Measurements from ENCODE around the gene BICD2. TPM values are rescaled to one million over a fixed set of nuclear protein-coding genes. Genes with fewer than 3 reads are reported as not detected.

The BICD2 gene
- total and polyA plus RNA-seq, 2 of the 13 experiments (the other 11 are each of a cell fraction or from before 2014, with no cell fraction given) = 5.1 to 17.4 TPM

DNA sequence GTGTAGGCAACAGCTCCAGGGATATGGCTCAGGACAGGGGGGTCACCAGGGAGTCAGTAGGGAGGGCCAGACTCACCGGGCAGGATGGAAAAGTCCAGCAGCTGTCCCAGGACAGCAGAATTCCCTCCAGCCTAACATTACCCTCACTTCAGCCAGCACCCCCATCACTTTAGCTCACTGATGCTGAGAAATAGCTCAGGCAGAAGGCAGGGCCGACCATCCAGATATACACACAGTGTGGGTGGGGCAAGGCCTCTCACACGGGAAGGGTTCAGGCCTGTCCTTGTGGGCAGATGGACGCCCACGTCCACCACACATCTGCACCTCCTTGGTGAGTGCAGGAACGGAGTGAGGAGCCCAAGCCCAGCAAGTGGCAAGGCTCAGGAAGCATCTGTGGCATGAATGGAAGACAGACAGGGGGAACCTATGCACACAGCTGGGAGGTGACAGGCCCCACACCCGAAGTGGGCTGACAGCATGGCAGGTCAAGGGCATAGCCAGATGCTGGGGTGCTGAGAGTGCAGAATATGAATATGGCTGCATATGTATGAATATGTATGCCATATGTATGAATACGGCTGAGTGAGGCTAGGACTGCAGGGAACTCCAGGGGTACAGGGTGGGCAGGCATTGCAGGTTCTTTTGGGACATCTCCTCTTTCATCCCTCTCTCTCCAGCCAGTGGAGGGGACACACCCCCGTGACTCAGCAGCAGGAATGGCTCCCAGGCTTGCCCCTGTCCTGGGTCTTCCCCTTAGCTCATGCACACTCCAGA, 17.0 kb downstream of the BICD2 start:
- Histone ChIP-seq H4K20me1 (ENCODE audit: insufficient read depth, low read length) (no peaks in the 10 kb centered on the region; the same call in 1 of the 2 replicates), H3K4me2 (ENCODE audit: low read depth, low read length) (peak overlapping the region; percentile 63), H3K36me3 (replicated peaks in 1 of 2; ENCODE audit: control insufficient read depth in 1 of 2, insufficient read depth in 2 of 2, low read length in 2 of 2) (no peaks in the 10 kb centered on the region), H3K27me3 (ENCODE audit: control insufficient read depth in 1 of 2, insufficient read depth in 2 of 2, low read length in 2 of 2) (no peaks in the 10 kb centered on the region), H3K79me2 (ENCODE audit: insufficient read depth, low read length) (peaks cover 74% of the 10 kb centered on the region), H3K9me3 (ENCODE audit: low read length) (no peaks in the 10 kb centered on the region), H3K9ac (ENCODE audit: insufficient read depth, low read depth, low read length) (no peak overlapping the region), H3K27ac (ENCODE audit: extremely low read length, insufficient read depth, low read length) (peak overlapping the region; percentile 53), H2AFZ (ENCODE audit: low read length) (no peak overlapping the region), H3K4me3 (replicated peaks in 1 of 3; ENCODE audit: insufficient read depth in 1 of 3, low read depth in 2 of 3, low read length in 3 of 3) (peak overlapping the region in 1 of 3 experiments; percentile 51; a peak in 1 of 6 replicates), H3K4me1 (ENCODE audit: insufficient read depth, low read length) (peaks cover 53% of the 10 kb centered on the region)
- intact Hi-C loops (cut with micrococcal nuclease; ENCODE audit: unreplicated experiment) (no loop called here), in situ Hi-C loops (cut with HindIII; ENCODE audit: extremely low pct_ligation_motif_present, low pct_unique_long_range_greater_than_20kb) (no loop called here)
- WGBS (ENCODE audit: low lambda C conversion rate) = 62% methylated on average over 5 of the region's 9 CpGs
- POLR2A ChIA-PET = no interaction called here
- DNase-seq (ENCODE audit: low spot score) = no peak
- peak; percentile 61 for ATAC-seq
- CTCF ChIA-PET (ENCODE audit: low intra/inter-chr PET ratio, low total read pairs) = no interaction called here
- FAIRE-seq = no peak
- BruUV-seq (replicated peaks) = no TSS peak
- no peak for TF ChIP-seq ZNF570 (CRISPR knock-in tag; IDR thresholded peaks at IDR 0.05; ENCODE audit: borderline replicate concordance)
- 0 out of 2 replicates have a peak, but pooled peaks have one; percentile 48 for TF ChIP-seq ZNF891 (CRISPR knock-in tag; IDR thresholded peaks at IDR 0.05)
- TF ChIP-seq GFI1 (CRISPR knock-in tag; IDR thresholded peaks at IDR 0.05; ENCODE audit: borderline replicate concordance) = no peak
- peak; percentile 54; the same call in 1 of the 2 replicates for TF ChIP-seq PATZ1 (CRISPR knock-in tag; IDR thresholded peaks at IDR 0.05)
- TF ChIP-seq ZNF678 (CRISPR knock-in tag; IDR thresholded peaks at IDR 0.05) = no peak
- TF ChIP-seq, protein P1, sequence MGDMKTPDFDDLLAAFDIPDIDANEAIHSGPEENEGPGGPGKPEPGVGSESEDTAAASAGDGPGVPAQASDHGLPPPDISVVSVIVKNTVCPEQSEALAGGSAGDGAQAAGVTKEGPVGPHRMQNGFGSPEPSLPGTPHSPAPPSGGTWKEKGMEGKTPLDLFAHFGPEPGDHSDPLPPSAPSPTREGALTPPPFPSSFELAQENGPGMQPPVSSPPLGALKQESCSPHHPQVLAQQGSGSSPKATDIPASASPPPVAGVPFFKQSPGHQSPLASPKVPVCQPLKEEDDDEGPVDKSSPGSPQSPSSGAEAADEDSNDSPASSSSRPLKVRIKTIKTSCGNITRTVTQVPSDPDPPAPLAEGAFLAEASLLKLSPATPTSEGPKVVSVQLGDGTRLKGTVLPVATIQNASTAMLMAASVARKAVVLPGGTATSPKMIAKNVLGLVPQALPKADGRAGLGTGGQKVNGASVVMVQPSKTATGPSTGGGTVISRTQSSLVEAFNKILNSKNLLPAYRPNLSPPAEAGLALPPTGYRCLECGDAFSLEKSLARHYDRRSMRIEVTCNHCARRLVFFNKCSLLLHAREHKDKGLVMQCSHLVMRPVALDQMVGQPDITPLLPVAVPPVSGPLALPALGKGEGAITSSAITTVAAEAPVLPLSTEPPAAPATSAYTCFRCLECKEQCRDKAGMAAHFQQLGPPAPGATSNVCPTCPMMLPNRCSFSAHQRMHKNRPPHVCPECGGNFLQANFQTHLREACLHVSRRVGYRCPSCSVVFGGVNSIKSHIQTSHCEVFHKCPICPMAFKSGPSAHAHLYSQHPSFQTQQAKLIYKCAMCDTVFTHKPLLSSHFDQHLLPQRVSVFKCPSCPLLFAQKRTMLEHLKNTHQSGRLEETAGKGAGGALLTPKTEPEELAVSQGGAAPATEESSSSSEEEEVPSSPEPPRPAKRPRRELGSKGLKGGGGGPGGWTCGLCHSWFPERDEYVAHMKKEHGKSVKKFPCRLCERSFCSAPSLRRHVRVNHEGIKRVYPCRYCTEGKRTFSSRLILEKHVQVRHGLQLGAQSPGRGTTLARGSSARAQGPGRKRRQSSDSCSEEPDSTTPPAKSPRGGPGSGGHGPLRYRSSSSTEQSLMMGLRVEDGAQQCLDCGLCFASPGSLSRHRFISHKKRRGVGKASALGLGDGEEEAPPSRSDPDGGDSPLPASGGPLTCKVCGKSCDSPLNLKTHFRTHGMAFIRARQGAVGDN (CRISPR knock-in tag; IDR thresholded peaks at IDR 0.05) = peak; percentile 42; the same call in 1 of the 2 replicates
- TF ChIP-seq, protein P2, sequence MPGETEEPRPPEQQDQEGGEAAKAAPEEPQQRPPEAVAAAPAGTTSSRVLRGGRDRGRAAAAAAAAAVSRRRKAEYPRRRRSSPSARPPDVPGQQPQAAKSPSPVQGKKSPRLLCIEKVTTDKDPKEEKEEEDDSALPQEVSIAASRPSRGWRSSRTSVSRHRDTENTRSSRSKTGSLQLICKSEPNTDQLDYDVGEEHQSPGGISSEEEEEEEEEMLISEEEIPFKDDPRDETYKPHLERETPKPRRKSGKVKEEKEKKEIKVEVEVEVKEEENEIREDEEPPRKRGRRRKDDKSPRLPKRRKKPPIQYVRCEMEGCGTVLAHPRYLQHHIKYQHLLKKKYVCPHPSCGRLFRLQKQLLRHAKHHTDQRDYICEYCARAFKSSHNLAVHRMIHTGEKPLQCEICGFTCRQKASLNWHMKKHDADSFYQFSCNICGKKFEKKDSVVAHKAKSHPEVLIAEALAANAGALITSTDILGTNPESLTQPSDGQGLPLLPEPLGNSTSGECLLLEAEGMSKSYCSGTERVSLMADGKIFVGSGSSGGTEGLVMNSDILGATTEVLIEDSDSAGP (CRISPR knock-in tag; IDR thresholded peaks at IDR 0.05; ENCODE audit: borderline replicate concordance) = 0 out of 2 replicates have a peak, but pooled peaks have one; percentile 1
- no peak for TF ChIP-seq PHB2 (IDR thresholded peaks at IDR 0.05; ENCODE audit: partially characterized antibody)
- TF ChIP-seq ZNF703 (CRISPR knock-in tag; IDR thresholded peaks at IDR 0.05; ENCODE audit: borderline replicate concordance) = no peak
- no peak for TF ChIP-seq FOSL1 (CRISPR knock-in tag; IDR thresholded peaks at IDR 0.05; ENCODE audit: borderline replicate concordance)

All from HepG2 (cell line).